ENCODE results near the gene WAPL.

DNA sequence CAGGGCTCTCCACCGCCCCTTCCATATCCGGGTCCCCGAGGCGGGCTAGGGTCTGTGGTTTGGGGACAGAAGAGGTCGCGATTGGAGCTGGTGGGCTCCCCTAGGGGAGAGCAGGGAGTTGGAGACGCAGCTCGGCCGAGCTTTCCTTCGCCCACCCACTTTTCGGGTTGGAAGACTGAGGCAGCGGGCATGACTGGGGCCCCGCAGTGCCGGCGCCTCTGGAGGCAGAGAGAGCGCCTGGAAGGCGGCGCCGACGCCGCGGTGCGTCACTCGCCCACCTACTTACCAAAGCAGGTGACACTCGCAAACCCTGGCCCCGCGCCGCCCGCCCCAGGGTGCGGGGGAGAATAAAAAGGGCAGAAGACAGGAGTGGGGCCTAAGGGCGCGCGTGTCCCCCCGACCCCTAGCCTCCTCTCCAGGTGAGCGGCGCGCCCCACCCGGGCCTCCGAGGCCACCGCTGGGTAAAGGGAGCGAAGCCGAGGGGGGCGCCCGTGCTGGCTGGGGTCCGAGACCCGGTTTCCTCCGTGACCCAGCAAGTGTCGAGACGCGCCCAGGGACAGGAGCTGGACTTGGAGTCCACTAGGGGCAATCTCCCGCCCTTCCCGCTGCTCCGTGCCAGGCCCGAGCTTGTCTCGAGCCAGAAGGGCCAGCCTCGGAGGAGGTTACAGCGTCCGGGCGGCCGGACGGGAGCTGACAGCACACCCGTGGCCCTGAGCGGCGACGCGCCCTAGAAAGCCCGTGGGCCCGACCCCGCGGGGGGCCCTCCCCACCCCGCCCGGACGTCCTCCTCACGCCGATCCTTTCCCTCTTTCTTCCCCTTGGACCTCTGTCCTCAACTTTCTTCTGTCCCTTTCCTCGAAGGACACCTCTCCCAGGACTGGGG lies 120.6 kb downstream of the WAPL start:
- no peak for TF ChIP-seq BMI1 (IDR thresholded peaks at IDR 0.05; ENCODE audit: low read length)
- TF ChIP-seq, protein P1, sequence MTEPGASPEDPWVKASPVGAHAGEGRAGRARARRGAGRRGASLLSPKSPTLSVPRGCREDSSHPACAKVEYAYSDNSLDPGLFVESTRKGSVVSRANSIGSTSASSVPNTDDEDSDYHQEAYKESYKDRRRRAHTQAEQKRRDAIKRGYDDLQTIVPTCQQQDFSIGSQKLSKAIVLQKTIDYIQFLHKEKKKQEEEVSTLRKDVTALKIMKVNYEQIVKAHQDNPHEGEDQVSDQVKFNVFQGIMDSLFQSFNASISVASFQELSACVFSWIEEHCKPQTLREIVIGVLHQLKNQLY (CRISPR knock-in tag; conservative IDR thresholded peaks at IDR 0.05): no peak
- TF ChIP-seq XRCC4 (IDR thresholded peaks at IDR 0.05; ENCODE audit: extremely low read depth, insufficient read depth, insufficient read length): no peak
- TF ChIP-seq, protein P2, sequence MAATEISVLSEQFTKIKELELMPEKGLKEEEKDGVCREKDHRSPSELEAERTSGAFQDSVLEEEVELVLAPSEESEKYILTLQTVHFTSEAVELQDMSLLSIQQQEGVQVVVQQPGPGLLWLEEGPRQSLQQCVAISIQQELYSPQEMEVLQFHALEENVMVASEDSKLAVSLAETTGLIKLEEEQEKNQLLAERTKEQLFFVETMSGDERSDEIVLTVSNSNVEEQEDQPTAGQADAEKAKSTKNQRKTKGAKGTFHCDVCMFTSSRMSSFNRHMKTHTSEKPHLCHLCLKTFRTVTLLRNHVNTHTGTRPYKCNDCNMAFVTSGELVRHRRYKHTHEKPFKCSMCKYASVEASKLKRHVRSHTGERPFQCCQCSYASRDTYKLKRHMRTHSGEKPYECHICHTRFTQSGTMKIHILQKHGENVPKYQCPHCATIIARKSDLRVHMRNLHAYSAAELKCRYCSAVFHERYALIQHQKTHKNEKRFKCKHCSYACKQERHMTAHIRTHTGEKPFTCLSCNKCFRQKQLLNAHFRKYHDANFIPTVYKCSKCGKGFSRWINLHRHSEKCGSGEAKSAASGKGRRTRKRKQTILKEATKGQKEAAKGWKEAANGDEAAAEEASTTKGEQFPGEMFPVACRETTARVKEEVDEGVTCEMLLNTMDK (IDR thresholded peaks at IDR 0.05; ENCODE audit: borderline replicate concordance, insufficient read depth, low read depth, low read length, poor library complexity, severe bottlenecking): no peak

Data from K562 (cell line).